GM21786 (cell line): ENCODE measurements around the gene PHC1.
"Not testable (repeated sequence)": the region's sequence is repeated elsewhere in the genome, so short reads cannot be mapped to it uniquely, and the experiment has no call there.

Experiments
- ATAC-seq: cut with Tn5 transposase; IDR thresholded peaks from one replicate; pipeline ENCODE4 v1.9.1; 2021; ENCODE audit not compliant: unreplicated experiment

Gene PHC1

GRCh38 chr12:8914033-8914715 lies at the start of gene PHC1:
Gene PHC1, plus strand, starts transcription at chr12:8914509. Its CDS starts 3,169 bp downstream, at chr12:8917678.
- ATAC-seq = peak; percentile 53

- ATAC-seq = no peak
Measured at GRCh38 chr12:8866429-8866828, 47.9 kb upstream of the PHC1 start.

- ATAC-seq = no peak
Measured at GRCh38 chr12:8867009-8867408, 47.3 kb upstream of the PHC1 start.

GRCh38 chr12:8867786-8868185 lies 46.5 kb upstream of the PHC1 start:
- ATAC-seq = no peak

- ATAC-seq = no peak
Measured at GRCh38 chr12:8870586-8870985, 43.7 kb upstream of the PHC1 start.

GRCh38 chr12:8871068-8871467 lies 43.2 kb upstream of the PHC1 start:
- ATAC-seq = no peak

GRCh38 chr12:8876887-8877286 lies 37.4 kb upstream of the PHC1 start:
- ATAC-seq = no peak

GRCh38 chr12:8886502-8887284 lies 27.6 kb upstream of the PHC1 start:
- ATAC-seq = no peak

- ATAC-seq = no peak
Measured at GRCh38 chr12:8887285-8887715, 27.0 kb upstream of the PHC1 start.

- ATAC-seq = peak; percentile 45
Measured at GRCh38 chr12:8890313-8891085, 23.8 kb upstream of the PHC1 start.

GRCh38 chr12:8891976-8892375 lies 22.3 kb upstream of the PHC1 start:
- ATAC-seq = no peak

GRCh38 chr12:8894378-8894777 lies 19.9 kb upstream of the PHC1 start:
- no peak for ATAC-seq

GRCh38 chr12:8894986-8895385 lies 19.3 kb upstream of the PHC1 start:
- ATAC-seq = no peak

GRCh38 chr12:8897081-8897480 lies 17.2 kb upstream of the PHC1 start:
- no peak for ATAC-seq

GRCh38 chr12:8899830-8900229 lies 14.5 kb upstream of the PHC1 start:
- no peak for ATAC-seq

- ATAC-seq = not testable (repeated sequence)
Measured at GRCh38 chr12:8902703-8903102, 11.6 kb upstream of the PHC1 start.

GRCh38 chr12:8903646-8904045 lies 10.7 kb upstream of the PHC1 start:
- ATAC-seq = no peak

GRCh38 chr12:8904665-8905064 lies 9.6 kb upstream of the PHC1 start:
- ATAC-seq = no peak

- ATAC-seq = no peak
Measured at GRCh38 chr12:8905546-8905945, 8.8 kb upstream of the PHC1 start.

GRCh38 chr12:8906266-8907180 lies 7.8 kb upstream of the PHC1 start:
- no peak for ATAC-seq

- no peak for ATAC-seq
Measured at GRCh38 chr12:8907513-8907912, 6.8 kb upstream of the PHC1 start.
